Astrocyte of the spinal cord (primary cell): Measurements from ENCODE around the gene CTNS.

Experiments
- DNase-seq: peaks from one replicate; pipeline ENCODE4 v3.0.0; 2011; ENCODE audit warnings: low read depth, low spot score
- H3K4me3 ChIP-seq: 2 replicates; pipeline ENCODE4 v1.5.1; 2011; ENCODE audit warnings: low read depth, mild to moderate bottlenecking, low read length, moderate library complexity
- in situ Hi-C: cut with HindIII; loops from 2 replicates; pipeline ENCODE4 v1.10.0; 2017; ENCODE audit warnings: low sequenced_read_pairs
- TF ChIP-seq, protein P1 (sequence below): IDR thresholded peaks from 2 replicates; pipeline ENCODE4 v1.5.1; 2012; ENCODE audit warnings: low read depth, mild to moderate bottlenecking, low read length, inconsistent platforms

Gene CTNS

DNA sequence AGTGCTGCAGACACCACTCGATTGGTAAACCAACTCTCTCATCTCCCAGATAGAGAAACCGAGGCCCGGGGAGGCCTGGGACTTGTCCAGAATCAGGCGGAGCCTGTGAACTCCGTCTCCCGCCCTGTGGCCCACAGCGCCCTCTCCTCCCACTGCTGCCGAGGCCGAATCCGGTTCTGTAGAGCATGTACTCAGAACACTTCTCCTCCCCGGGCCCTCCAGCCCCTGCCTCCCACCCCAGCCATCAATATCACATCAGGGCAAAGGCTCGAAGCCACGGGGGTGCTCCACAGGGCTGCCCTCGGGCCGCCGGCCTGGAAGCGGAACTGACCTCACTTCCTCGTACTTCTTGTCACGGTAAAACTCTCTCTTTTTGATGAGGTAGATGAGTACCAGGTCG is 45.0 kb downstream of the CTNS start:
- in situ Hi-C loops: no loop called here
- TF ChIP-seq, protein P1, sequence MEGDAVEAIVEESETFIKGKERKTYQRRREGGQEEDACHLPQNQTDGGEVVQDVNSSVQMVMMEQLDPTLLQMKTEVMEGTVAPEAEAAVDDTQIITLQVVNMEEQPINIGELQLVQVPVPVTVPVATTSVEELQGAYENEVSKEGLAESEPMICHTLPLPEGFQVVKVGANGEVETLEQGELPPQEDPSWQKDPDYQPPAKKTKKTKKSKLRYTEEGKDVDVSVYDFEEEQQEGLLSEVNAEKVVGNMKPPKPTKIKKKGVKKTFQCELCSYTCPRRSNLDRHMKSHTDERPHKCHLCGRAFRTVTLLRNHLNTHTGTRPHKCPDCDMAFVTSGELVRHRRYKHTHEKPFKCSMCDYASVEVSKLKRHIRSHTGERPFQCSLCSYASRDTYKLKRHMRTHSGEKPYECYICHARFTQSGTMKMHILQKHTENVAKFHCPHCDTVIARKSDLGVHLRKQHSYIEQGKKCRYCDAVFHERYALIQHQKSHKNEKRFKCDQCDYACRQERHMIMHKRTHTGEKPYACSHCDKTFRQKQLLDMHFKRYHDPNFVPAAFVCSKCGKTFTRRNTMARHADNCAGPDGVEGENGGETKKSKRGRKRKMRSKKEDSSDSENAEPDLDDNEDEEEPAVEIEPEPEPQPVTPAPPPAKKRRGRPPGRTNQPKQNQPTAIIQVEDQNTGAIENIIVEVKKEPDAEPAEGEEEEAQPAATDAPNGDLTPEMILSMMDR: no peak
- H3K4me3 ChIP-seq: no peak overlapping the region
- DNase-seq: no peak

DNA sequence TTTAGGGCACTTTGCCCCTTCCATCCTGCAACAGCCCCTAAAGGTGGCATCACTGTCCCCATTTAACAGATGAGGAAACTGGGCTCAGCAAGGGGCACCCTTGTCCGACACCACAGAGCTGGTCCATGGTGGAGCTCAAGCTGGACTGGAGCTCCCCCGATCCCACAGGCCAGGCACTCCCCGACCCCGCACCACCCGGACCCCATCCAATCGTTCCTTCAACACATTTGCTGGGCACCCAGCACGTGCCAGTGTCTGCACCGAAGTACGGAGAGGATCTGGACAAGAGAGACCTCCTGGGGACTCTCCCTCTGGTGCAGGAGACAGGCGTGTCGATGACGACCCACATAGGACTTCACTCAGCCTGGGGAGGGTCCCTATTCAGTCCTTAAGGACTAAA is 45.5 kb downstream of the CTNS start:
- TF ChIP-seq, protein P1: no peak
- in situ Hi-C loops: no loop called here
- DNase-seq: no peak
- H3K4me3 ChIP-seq: no peak overlapping the region

DNA sequence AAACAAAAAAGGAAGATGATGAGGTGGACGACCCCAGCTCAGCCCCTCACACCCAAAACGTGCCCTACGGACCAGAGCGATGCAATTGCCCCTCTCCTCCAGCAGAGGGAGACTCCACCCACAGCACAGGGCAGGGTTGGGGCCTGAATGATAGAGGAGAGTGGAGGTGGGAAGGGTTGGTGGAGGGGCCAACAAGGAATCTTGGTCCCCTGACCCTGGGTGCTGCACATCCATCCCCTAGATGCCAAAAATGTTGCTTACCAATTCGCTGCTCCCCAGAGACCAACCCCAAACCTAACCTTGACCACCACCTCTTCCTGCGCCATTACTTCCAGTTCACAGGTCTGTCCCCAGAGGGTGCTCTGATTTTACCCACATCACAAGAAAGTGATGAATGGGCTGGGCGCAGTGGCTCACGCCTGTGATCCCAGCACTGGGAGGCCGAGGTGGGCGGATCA is 46.5 kb downstream of the CTNS start:
- in situ Hi-C loops: no loop called here
- no peak for DNase-seq

DNA sequence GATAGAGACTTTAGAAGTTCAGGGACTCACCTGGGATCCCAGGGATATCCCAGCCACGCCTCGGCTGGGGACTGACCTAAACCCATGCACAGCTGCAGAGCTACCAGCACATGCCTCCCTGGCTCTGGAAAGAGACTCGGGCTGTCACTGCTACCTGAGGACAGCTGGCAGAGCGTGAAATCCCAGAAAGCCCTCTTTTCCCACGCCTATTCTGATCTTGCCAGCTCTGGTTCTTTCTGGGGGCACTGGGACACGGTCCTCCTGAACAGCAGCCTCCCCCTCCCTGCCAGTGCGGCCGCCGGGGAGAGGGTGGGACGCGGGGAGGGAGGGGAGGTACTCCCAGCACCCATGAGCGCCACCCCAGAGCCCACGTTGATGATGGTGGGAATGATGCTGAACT is 48.6 kb downstream of the CTNS start:
- in situ Hi-C loops: no loop called here
- H3K4me3 ChIP-seq: no peak overlapping the region
- no peak for DNase-seq
- TF ChIP-seq, protein P1: no peak

More for the DNA sequence above, 46.5 kb downstream of the CTNS start:
- TF ChIP-seq, protein P1: peak; percentile 98
- H3K4me3 ChIP-seq: no peak overlapping the region

DNA sequence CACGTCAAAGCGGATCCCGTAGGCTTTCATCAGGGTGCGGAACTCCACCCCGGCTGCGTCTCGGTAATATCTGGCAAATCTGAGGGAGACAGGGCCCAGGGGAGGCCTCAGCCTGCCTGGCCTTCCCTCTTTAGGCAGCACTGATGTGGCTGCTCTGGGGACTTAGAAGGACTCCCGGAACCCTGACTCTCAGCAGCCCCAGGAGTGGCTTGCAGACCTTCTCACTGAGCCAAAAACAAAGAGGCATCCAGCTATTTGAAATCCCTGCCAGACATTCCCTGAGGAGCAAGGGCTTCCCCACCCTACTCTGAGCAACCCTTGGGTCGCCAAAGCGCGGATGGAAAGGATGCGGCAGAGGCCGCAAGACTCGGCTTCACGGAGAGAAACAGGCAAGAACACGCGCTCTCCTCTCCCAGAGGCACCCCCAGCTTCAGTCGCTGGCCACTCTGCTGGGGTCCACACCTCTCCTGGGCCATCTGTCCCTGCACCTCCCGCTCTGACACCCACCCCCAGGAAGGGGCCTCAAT is 51.5 kb downstream of the CTNS start:
- TF ChIP-seq, protein P1: no peak
- H3K4me3 ChIP-seq: no peak overlapping the region
- in situ Hi-C loops: no loop called here
- no peak for DNase-seq

DNA sequence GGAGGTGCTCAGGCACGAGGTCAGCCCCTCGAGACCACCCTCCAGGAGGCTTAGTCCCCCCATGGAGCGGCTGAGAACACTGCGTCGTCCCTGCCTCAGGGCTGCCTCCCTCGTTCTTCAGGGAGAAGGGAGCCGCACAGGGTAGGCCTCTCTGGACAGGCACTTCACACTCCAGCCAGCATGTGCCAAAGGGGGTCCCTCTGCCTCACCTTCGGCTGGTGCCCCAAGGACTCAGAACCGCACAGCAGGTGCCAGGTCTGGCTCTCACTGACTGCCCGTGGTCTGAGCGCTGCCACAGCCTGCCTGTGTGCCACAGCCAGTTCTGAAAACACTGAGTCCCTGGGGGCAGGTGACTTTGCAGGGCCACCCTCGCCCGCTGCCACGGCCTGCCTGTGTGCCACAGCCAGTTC is 52.3 kb downstream of the CTNS start:
- TF ChIP-seq, protein P1: no peak
- H3K4me3 ChIP-seq: no peak overlapping the region
- DNase-seq: no peak
- in situ Hi-C loops: no loop called here
